Activated T-cell treated with anti-CD3 and anti-CD28 coated beads for 4 hours (primary cell): Measurements from ENCODE around the gene CBX6.

Experiments
- DNase-seq: peaks from one replicate; pipeline ENCODE4 v3.0.0-alpha.2; 2020

CBX6 gene

DNA sequence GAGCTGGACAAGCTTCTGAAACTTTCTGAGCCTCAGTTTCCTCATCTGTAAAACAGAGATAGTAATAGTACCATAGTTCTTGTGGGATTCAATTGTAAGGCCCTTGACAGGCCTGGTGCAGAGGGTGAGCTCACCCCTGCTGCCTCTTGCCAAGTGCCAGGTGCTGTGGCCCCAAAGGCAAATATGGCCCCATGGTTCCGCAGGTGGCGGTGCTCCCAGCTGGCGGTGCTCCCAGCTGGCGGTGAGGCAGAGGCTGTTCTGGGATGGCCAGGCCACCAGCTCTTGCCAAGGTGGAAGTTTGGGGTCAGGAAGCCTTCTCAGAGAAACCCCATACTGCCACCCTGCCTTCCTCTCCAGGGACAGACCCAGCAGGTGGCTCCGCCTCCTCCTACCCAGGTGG is 37.0 kb downstream of the CBX6 start:
- DNase-seq, result no peak

DNA sequence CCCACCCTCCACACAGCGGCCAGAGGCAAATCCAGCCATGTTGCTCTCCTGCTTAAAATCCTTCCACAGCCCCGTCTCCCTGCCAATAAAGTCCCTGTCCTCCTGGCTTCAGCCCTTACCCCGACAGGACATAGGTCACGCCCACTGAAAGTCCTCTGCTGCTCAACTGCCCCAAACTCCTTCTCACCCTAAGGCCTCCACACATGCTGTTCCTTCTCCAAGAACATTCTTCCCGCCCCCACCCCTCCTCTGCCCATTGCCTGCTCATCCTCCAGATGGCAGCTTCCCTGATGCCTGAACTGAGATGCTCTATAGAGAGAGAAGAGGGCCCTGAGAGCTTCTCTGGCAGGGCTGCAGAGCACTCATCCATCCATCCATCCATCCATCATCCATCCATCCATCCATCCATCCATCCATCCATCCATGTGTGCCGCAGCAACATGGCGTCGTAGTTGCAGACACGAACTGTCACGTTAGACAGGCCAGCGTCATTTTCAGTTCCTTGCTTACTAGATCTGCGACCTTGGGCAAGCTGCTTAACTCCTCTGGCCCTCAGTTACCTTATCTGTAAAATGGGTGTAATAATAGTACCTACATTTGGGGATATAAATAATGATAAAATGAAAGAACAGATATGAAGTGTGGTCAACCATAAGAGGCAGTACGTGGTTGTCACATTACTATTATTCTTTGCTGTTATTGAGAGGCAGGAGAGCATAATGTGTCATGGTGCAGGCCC is 37.6 kb downstream of the CBX6 start:
- DNase-seq, result no peak

GRCh38 chr22:38833061-38833460 is 39.0 kb downstream of the CBX6 start:
- DNase-seq, result no peak

DNA sequence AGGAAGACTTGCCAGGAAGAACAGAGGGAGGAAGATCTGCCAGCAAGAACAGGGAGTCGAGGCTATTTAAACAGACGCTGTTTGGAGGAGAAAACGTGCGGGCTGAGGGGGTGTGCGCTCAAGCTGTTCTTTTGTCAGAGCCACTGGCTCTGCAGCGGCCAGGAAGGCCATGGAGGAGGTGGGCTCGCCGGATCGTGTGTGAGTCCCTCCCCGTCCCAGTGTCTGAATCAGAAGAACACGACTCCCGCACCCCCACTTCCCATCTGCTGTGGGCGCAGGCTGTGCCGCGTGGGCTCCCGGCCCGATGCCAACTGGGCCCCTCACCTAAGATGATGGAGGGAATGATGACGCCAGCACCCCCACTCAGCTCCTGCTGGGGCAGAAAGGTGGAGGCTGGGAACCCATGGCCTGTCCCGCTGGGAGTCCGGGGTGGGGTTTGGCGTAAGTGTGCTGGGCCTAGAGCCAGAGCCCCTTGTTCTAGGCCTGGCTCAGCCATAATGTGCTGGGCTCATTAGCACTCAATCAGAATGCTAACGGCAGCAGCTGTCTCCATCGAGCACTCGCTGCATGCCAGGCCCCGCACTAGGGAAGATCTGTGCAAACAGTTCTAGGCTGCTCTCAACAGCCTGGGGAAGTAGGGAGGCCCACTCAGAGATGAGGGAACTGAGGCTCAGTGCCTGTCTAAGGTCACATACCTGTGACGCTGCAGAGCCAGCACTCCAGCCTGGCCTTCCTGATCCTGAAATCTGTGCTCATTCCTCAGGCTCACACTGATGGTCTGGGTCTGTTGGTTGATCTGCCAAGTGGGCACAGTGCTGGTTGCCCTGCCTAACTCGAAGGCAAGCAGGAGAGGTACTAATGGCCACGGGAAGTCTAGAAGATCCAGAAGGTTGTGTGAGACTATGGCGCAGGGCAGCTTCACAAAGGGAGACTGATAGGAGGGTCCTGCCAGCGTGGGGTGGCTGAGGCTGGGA is 39.7 kb downstream of the CBX6 start:
- DNase-seq, result no peak

GRCh38 chr22:38831166-38831945 is 40.7 kb downstream of the CBX6 start:
- no peak for DNase-seq

GRCh38 chr22:38830845-38831108 is 41.2 kb downstream of the CBX6 start:
- no peak for DNase-seq

DNA sequence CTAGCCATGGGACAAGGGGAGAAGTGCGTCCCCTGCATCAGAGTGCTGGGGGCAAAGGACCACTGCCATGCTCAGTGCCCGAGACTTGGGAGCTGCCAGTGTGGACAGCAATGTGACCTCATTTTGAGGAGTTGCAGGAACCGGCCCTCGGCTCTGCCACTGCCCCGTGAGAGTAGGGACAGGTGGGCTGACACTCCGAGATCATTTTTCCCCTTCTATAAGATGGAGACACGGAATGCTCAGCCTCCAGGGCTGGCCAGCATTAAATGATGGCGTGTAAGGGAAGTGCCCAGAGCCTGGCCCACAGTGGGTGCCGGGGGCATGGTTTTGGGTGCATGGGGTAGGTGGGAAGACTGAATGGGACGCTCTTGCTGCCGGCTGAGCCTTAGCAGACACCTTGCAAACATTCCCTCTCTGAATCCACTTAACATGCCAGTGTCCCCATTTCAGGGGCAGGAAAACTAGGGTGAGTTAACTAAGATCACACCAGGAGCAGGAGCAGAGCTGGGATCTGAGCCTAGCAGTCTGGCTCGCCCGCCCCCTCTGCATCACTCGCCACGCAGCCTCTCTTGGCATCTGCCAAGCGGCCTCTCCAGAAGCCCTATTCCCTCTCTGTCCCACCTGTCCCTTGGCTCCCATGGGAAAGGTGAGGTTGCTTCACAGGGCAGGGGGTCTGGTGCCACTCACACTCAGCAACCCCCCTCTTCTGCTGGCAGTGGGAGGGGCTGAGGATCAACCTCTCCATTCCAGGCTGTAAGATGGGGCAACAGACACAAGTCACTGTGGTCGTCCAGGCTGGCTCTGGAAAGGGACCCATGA is 41.8 kb downstream of the CBX6 start:
- no peak for DNase-seq

DNA sequence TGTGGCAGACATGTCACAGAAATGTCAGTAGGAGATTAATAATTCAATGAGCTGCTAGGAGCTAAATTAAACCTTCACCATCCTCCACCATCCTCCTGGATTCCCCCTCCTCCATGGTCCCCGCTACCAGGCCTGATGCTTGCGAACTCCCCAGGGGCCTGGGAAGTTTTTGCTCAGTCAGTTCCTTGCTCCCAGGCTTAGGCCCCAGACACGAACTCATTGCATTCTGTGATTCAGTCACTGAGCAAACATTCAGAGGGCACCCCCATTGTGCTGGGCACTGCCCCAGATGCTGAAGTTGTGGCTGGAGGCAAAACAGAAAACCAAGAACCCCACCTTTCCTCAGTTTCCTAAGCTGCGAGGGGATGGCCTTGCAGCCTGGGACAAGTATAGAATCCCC is 42.5 kb downstream of the CBX6 start:
- no peak for DNase-seq

GRCh38 chr22:38828616-38829205 is 43.3 kb downstream of the CBX6 start:
- DNase-seq, result no peak

GRCh38 chr22:38828191-38828590 is 43.8 kb downstream of the CBX6 start:
- DNase-seq, result no peak

DNA sequence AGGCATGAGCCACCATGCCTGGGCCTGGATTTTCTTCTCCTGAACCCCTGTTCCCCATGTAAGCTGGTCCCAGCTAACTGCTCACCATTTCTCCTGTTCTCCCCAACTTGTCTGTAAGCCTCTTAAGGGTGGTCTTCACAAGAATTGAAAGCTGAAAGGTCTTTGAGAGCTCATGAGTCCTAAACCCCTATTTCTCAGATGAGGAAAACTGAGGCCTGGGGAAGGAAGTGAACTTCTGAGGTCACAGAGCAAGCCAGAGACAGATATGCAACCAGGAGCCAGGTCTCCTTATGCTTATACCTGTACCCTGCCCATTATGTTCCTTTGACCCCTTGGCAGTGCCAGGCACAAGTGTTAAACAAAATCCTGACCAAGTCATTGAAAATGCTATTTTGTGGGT is 44.5 kb downstream of the CBX6 start:
- DNase-seq, result no peak

DNA sequence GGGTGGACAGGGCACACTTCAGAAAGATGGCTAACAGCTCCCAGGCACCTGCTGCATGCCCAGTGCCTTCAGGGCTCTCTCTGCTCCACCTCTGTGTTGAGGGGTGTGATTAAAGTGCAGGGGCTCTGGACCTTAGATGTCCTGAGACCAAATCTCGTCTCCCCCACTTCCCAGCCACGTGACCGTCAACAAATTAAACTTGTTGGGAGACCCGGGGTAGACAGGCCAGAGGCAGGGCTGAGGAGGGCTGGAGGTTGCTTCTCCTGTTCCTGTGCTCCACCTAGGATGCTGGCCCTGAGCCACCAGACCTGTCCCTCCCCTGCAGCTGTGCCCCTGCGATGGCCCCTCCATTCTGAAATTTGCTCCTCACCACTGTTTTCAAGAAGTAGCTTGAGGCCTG is 45.2 kb downstream of the CBX6 start:
- no peak for DNase-seq

- DNase-seq, result no peak
Observed at GRCh38 chr22:38826386-38826785, 45.6 kb downstream of the CBX6 start.

GRCh38 chr22:38824585-38824984 is 47.4 kb downstream of the CBX6 start:
- no peak for DNase-seq

GRCh38 chr22:38823637-38824036 is 48.4 kb downstream of the CBX6 start:
- no peak for DNase-seq

GRCh38 chr22:38823076-38823475 is 48.9 kb downstream of the CBX6 start:
- no peak for DNase-seq

GRCh38 chr22:38820020-38820419 is 52.0 kb downstream of the CBX6 start:
- no peak for DNase-seq

DNA sequence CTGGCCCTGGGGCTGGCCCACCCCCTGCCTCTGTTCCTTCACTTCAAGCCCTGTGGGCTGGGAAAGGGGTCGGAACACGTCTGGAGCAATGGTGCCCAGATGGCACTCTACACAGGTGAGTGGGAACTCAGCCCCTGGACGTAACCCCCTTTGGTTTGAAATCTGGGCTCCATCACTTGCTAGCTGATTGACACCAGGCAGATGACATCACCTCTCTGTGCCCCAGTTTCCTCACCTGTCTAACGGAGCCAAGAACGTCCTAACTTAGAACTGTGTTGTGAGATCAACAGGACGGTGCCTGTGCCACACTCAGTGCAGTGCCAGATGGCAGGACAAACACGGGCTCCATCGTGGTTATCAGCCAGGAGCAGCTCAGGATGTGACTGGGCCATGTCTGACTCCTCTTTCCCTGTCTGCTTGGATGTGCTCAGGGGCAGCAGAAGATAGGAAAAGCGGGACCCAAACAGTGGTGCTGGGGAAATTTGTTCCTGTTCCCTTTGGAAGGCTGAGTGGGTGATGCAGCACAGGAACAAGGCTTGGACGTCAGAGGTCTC is 52.6 kb downstream of the CBX6 start:
- DNase-seq, result no peak

GRCh38 chr22:38817196-38817595 is 54.8 kb downstream of the CBX6 start:
- DNase-seq, result no peak

GRCh38 chr22:38815842-38816241 is 56.2 kb downstream of the CBX6 start:
- DNase-seq, result no peak
